ENCODE results near the gene INSIG2. TPM values are rescaled to one million over a fixed set of nuclear protein-coding genes. Genes with fewer than 3 reads are reported as not detected.

The INSIG2 gene
- polyA plus RNA-seq, 1 donor (not counting 4 experiments of a cell fraction or from before 2014, with no cell fraction given) = 28.6 TPM

DNA sequence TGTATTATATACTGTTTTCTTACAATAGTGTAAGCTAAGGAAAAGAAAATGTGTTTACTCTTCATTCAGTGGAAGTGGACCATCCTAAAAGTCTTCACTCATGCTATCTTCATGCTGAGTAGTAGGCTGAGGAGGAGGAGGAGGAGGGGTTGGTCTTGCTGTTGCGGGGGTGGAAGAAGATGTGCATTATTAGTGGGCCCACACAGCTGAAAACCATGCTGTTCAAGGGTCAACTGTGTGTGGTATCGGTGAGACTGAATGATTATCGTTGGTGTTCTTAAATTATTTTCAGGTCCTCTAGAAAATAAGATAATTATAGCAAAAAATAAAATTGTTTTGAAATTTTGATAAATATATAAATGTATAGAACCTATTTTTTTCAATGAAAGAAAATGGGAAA lies 22.0 kb downstream of the INSIG2 start:
- H3K9me1 ChIP-seq (ENCODE audit: control insufficient read depth, extremely low read depth, insufficient read depth, low read length) = no peaks in the 10 kb centered on the region
- H3K9ac ChIP-seq (ENCODE audit: control insufficient read depth, extremely low read depth, insufficient read depth, low read length) = no peak overlapping the region
- no peak overlapping the region for H2AFZ ChIP-seq (ENCODE audit: control insufficient read depth, low read length)
- DNase-seq (ENCODE audit: low read depth, low spot score) (no peak), FAIRE-seq (no peak)
- no peak overlapping the region for H3K4me2 ChIP-seq (ENCODE audit: control insufficient read depth, extremely low read depth, insufficient read depth, low read depth, low read length)
- H3K79me2 ChIP-seq (ENCODE audit: control insufficient read depth, insufficient read depth, low read length) = no peaks in the 10 kb centered on the region
- H3K4me1 ChIP-seq (ENCODE audit: control insufficient read depth, extremely low read depth, insufficient read depth, low read length) = peaks cover 30% of the 10 kb centered on the region
- H3K27me3 ChIP-seq (ENCODE audit: control insufficient read depth, extremely low read depth, insufficient read depth, low read length) = no peaks in the 10 kb centered on the region
- TF ChIP-seq EZH2 (IDR thresholded peaks at IDR 0.05; ENCODE audit: low read length) = no peak
- TF ChIP-seq, protein P1, sequence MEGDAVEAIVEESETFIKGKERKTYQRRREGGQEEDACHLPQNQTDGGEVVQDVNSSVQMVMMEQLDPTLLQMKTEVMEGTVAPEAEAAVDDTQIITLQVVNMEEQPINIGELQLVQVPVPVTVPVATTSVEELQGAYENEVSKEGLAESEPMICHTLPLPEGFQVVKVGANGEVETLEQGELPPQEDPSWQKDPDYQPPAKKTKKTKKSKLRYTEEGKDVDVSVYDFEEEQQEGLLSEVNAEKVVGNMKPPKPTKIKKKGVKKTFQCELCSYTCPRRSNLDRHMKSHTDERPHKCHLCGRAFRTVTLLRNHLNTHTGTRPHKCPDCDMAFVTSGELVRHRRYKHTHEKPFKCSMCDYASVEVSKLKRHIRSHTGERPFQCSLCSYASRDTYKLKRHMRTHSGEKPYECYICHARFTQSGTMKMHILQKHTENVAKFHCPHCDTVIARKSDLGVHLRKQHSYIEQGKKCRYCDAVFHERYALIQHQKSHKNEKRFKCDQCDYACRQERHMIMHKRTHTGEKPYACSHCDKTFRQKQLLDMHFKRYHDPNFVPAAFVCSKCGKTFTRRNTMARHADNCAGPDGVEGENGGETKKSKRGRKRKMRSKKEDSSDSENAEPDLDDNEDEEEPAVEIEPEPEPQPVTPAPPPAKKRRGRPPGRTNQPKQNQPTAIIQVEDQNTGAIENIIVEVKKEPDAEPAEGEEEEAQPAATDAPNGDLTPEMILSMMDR (optimal IDR thresholded peaks at IDR 0.05 in 1 of 3, IDR thresholded peaks at IDR 0.05 in 1 of 3, conservative IDR thresholded peaks at IDR 0.05 in 1 of 3; ENCODE audit: extremely low read depth in 1 of 3, insufficient read depth in 2 of 3, low read length in 3 of 3) = no peak
- H3K27ac ChIP-seq (ENCODE audit: control insufficient read depth, insufficient read depth, low read length) = no peak overlapping the region
- no peaks in the 10 kb centered on the region for H3K9me3 ChIP-seq (ENCODE audit: control insufficient read depth, low read depth, low read length)
- dilution Hi-C loops (cut with MboI; ENCODE audit: extremely low pct_ligation_motif_present, low sequenced_read_pairs) = no loop called here
- no peaks in the 10 kb centered on the region for H4K20me1 ChIP-seq (ENCODE audit: control insufficient read depth, extremely low read depth, insufficient read depth, low read length)
- peaks cover 6 to 8% of the 10 kb centered on the region in 2 experiments for H3K36me3 ChIP-seq (ENCODE audit: control insufficient read depth in 2 of 2, extremely low read depth in 1 of 2, insufficient read depth in 2 of 2, low read length in 2 of 2)
- H3K4me3 ChIP-seq (ENCODE audit: control insufficient read depth in 2 of 3, extremely low read depth in 1 of 3, insufficient read depth in 2 of 3, low read depth in 1 of 3, low read length in 3 of 3) = no peak overlapping the region

DNA sequence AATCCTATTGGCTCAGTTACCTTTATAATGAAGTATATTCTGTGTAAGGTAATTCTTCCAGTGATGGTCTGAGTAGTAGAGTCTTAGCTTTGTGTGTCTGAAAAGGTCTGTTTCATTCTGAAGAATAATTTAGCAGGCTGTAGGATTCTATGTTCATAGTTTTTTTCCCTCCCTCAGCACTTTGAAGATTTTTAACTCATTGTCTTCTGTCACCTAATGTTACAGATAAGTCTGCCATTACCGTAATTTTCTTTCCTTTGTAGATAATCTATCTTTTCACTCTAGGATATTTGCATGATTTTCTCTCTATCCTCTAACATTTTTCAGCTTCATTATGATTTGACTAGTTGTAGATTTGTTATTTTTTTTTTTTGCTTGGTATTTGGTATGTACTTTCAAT lies 22.7 kb downstream of the INSIG2 start:
- Histone ChIP-seq H3K27ac (ENCODE audit: control insufficient read depth, insufficient read depth, low read length) (no peak overlapping the region), H3K79me2 (ENCODE audit: control insufficient read depth, insufficient read depth, low read length) (no peaks in the 10 kb centered on the region), H3K9ac (ENCODE audit: control insufficient read depth, extremely low read depth, insufficient read depth, low read length) (no peak overlapping the region), H3K4me3 (ENCODE audit: control insufficient read depth in 2 of 3, extremely low read depth in 1 of 3, insufficient read depth in 2 of 3, low read depth in 1 of 3, low read length in 3 of 3) (no peak overlapping the region), H4K20me1 (ENCODE audit: control insufficient read depth, extremely low read depth, insufficient read depth, low read length) (no peaks in the 10 kb centered on the region), H3K36me3 (ENCODE audit: control insufficient read depth in 2 of 2, extremely low read depth in 1 of 2, insufficient read depth in 2 of 2, low read length in 2 of 2) (peaks cover 3% of the 10 kb centered on the region in 2 experiments), H2AFZ (ENCODE audit: control insufficient read depth, low read length) (no peak overlapping the region), H3K27me3 (ENCODE audit: control insufficient read depth, extremely low read depth, insufficient read depth, low read length) (no peaks in the 10 kb centered on the region), H3K9me3 (ENCODE audit: control insufficient read depth, low read depth, low read length) (no peaks in the 10 kb centered on the region), H3K4me2 (ENCODE audit: control insufficient read depth, extremely low read depth, insufficient read depth, low read depth, low read length) (no peak overlapping the region), H3K4me1 (ENCODE audit: control insufficient read depth, extremely low read depth, insufficient read depth, low read length) (peaks cover 37% of the 10 kb centered on the region), H3K9me1 (ENCODE audit: control insufficient read depth, extremely low read depth, insufficient read depth, low read length) (no peaks in the 10 kb centered on the region)
- no peak for FAIRE-seq
- TF ChIP-seq, protein P1 (optimal IDR thresholded peaks at IDR 0.05 in 1 of 3, IDR thresholded peaks at IDR 0.05 in 1 of 3, conservative IDR thresholded peaks at IDR 0.05 in 1 of 3; ENCODE audit: extremely low read depth in 1 of 3, insufficient read depth in 2 of 3, low read length in 3 of 3) = no peak
- TF ChIP-seq EZH2 (IDR thresholded peaks at IDR 0.05; ENCODE audit: low read length) = no peak
- dilution Hi-C loops (cut with MboI; ENCODE audit: extremely low pct_ligation_motif_present, low sequenced_read_pairs) = no loop called here
- DNase-seq (ENCODE audit: low read depth, low spot score) = no peak
